ENCODE measurements around the gene UGT1A7.

Gene UGT1A7

DNA sequence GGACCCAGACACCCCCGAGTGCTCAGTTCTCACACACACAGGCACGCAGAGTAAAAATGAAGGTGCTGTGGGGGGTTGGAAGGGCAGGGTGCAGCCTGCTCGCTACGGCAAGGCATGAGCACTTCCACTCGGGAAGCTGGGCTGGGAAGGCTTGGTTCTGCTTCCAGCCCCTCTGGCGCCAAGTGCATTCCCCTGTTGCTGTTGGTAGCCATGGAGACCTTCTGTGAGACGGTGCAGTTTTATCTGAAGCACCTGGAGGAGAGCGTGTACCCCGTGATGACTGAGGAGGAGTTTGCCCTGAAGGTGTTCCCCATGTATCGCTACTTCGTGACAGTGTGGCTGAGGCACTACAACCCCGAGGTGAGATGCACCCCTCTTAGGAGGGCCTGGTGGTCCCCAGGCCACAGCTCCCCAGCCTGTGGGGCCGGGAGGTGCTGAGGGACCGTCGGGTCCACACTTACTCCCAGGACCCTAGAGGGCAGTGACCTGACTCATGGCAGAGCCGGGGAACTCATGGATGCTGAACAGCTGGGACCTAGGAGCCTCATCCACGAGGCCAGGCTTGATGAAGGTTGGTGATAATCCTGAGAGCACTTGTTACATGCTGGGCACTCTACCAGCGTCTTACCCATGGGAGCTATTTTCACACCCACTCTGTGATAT, 111.9 kb downstream of the UGT1A7 start:
- Histone ChIP-seq H3K27me3 (ENCODE audit: control insufficient read depth, insufficient read depth, low read length) (no peaks in the 10 kb centered on the region), H3K9me3 (replicated peaks; ENCODE audit: low read length) (no peaks in the 10 kb centered on the region)

DNA sequence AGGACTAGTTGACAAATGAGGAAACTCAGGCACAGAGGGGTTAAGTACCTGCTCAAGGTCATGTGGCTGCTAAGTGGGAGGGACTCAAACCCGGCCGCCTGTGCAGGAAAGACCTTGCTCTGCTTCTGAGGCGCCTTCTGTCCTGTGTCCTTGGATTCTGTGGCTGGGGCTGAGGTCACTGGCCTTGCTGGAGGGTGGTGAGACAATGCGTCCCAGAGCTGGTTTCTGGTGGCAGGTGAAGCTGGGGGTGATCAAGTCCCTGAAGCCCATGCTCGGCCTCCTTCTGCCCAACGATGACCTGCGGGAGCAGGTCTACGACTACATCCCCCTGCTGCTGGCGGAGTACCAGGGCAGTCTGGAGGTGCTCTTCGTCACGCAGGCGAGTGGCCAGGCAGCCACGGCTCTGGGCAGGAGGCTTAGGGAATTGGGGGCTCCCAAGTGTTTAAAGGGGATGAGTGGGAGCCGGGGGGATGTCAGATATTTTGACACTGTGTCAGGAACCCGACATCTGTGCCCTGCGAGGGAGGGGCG, 112.5 kb downstream of the UGT1A7 start:
- no peak overlapping the region for H3K4me3 ChIP-seq (ENCODE audit: low read length)
- H3K27me3 ChIP-seq (ENCODE audit: control insufficient read depth, insufficient read depth, low read length), result no peaks in the 10 kb centered on the region
- H3K4me1 ChIP-seq (ENCODE audit: control insufficient read depth, insufficient read depth, low read length), result no peaks in the 10 kb centered on the region

More for the DNA sequence above, 111.9 kb downstream of the UGT1A7 start:
- H3K36me3 ChIP-seq (ENCODE audit: insufficient read depth, low read length), result no peaks in the 10 kb centered on the region
- no peaks in the 10 kb centered on the region for H3K4me1 ChIP-seq (ENCODE audit: control insufficient read depth, insufficient read depth, low read length)
- H3K9ac ChIP-seq (ENCODE audit: low read depth, low read length), result no peak overlapping the region
- no peak overlapping the region for H3K4me3 ChIP-seq (ENCODE audit: low read length)
- no peak overlapping the region for H3K4me2 ChIP-seq (ENCODE audit: low read length)

DNA sequence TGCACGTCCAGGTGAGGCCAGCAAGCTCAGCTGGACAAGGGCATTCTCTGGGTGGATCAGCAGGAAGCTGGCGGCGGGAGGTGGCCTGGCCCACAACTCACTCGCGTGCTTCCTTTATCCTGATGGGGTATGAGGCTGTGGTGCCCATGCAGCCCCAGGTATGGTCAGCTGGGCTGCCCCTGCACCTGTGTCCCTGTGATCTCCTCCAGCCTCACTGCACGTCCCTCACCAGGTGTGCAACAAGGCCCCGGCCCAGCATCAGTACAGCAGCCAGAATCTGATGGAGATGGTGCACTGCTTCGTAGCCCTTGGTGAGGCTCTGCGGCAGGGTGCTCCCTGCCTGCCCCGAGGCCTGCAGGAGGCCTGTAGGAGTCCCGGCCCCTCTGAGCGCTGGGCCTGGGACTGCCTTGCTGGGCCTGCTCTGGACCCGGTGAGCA, 114.1 kb downstream of the UGT1A7 start:
- Histone ChIP-seq H3K4me2 (ENCODE audit: low read length) (no peak overlapping the region), H3K4me3 (ENCODE audit: low read length) (no peak overlapping the region), H3K4me1 (ENCODE audit: control insufficient read depth, insufficient read depth, low read length) (no peaks in the 10 kb centered on the region), H3K27me3 (ENCODE audit: control insufficient read depth, insufficient read depth, low read length) (no peaks in the 10 kb centered on the region), H3K9me3 (replicated peaks; ENCODE audit: low read length) (no peaks in the 10 kb centered on the region), H3K36me3 (ENCODE audit: insufficient read depth, low read length) (no peaks in the 10 kb centered on the region), H3K9ac (ENCODE audit: low read depth, low read length) (no peak overlapping the region)

More for the DNA sequence above, 112.5 kb downstream of the UGT1A7 start:
- H3K9me3 ChIP-seq (replicated peaks; ENCODE audit: low read length), result no peaks in the 10 kb centered on the region
- no peaks in the 10 kb centered on the region for H3K36me3 ChIP-seq (ENCODE audit: insufficient read depth, low read length)
- no peak overlapping the region for H3K9ac ChIP-seq (ENCODE audit: low read depth, low read length)
- H3K4me2 ChIP-seq (ENCODE audit: low read length), result no peak overlapping the region

DNA sequence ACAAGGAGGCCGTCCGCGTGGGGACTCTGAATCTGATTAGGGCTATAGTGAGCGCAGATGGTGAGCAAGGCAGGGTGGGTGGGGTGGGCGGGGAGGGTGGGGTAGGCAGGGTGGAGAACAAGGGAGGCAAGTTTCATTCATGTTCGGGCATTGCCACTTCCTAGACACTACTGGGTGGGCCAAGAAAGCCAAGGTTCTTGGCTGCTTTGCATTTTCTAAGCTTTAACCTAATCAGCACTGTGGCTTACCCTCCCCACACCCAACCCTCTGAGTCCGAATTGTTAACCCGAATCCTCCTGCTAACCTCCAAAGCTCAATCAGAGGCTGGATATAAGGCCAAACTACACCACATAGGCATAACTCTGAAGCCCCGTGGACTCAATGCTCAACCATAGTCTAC, 114.6 kb downstream of the UGT1A7 start:
- Histone ChIP-seq H3K4me1 (ENCODE audit: control insufficient read depth, insufficient read depth, low read length) (no peaks in the 10 kb centered on the region), H3K36me3 (ENCODE audit: insufficient read depth, low read length) (no peaks in the 10 kb centered on the region), H3K9me3 (replicated peaks; ENCODE audit: low read length) (no peaks in the 10 kb centered on the region), H3K4me3 (ENCODE audit: low read length) (no peak overlapping the region), H3K9ac (ENCODE audit: low read depth, low read length) (no peak overlapping the region), H3K27me3 (ENCODE audit: control insufficient read depth, insufficient read depth, low read length) (no peaks in the 10 kb centered on the region), H3K4me2 (ENCODE audit: low read length) (no peak overlapping the region)

DNA sequence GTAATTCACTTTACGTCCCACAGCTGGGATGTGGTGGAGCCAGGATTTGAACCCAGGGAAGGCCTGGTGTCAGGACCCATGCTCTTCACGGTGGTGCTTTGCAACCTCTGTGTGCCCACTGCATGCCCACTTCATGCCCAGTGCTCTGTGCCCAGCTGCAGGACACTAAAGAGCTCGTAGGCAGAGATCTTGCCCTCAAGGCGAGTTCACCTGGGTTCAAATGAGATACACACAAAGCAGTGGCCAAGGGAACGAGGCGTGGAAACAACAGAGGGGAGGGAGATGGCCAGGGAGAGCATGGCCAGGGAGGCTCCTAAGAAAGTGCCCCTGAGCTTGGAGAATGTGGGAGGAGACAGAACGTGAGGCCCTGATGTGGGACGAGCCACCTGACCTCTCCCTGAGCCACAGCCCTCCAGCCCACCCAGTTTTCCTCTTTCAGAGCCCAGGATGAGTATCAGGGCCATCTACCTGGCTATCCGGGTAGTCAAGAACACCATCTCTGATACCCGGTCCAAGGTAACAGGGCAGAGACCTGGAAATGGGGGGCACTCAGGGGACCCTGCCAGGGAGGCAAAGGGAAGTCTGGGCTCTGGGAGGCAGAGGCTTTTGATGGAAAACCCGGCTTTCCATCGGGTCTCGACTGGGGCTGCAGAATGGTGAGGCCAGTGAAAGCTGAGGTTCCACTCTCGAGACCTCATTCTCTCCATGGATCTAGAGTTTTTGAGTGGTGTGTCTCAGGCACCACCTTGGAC, 116.8 kb downstream of the UGT1A7 start:
- Histone ChIP-seq H3K27me3 (ENCODE audit: control insufficient read depth, insufficient read depth, low read length) (no peaks in the 10 kb centered on the region), H3K9me3 (replicated peaks; ENCODE audit: low read length) (no peaks in the 10 kb centered on the region)

DNA sequence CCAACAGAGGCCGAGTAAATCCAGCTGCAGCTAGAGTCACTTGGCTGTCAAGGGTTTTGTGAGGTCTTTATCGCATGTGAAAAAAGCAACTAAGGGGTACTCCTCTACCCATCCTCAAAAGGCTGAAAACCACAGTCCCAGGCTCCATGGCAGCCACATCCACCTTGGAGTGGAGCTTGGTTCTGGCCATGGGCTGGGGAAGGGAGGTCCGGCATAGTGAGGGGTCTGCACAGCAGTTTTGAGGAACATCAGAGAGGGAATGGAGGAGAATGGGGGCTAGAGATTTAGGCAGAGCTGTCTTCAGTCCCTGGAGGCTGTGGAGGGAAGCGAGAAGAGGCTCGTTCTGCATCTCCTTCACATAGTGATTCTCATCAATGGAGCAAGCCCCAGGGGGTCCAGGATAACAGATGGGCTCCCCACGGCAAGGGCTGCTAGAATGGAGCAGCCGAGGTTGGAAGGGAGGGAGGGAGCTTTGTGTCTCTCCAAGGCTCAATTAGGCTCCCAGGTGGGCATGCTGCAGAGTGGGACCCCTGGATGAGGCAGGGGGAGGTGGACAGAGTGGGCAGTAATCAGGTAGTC, 117.5 kb downstream of the UGT1A7 start:
- H3K9ac ChIP-seq (ENCODE audit: low read depth, low read length), result no peak overlapping the region
- no peak overlapping the region for H3K4me3 ChIP-seq (ENCODE audit: low read length)
- H3K9me3 ChIP-seq (replicated peaks; ENCODE audit: low read length), result no peaks in the 10 kb centered on the region
- no peak overlapping the region for H3K4me2 ChIP-seq (ENCODE audit: low read length)
- H3K27me3 ChIP-seq (ENCODE audit: control insufficient read depth, insufficient read depth, low read length), result no peaks in the 10 kb centered on the region
- H3K4me1 ChIP-seq (ENCODE audit: control insufficient read depth, insufficient read depth, low read length), result no peaks in the 10 kb centered on the region
- no peaks in the 10 kb centered on the region for H3K36me3 ChIP-seq (ENCODE audit: insufficient read depth, low read length)

More for the DNA sequence above, 116.8 kb downstream of the UGT1A7 start:
- Histone ChIP-seq H3K4me2 (ENCODE audit: low read length) (no peak overlapping the region), H3K36me3 (ENCODE audit: insufficient read depth, low read length) (no peaks in the 10 kb centered on the region), H3K4me3 (ENCODE audit: low read length) (no peak overlapping the region), H3K4me1 (ENCODE audit: control insufficient read depth, insufficient read depth, low read length) (no peaks in the 10 kb centered on the region), H3K9ac (ENCODE audit: low read depth, low read length) (no peak overlapping the region)

DNA sequence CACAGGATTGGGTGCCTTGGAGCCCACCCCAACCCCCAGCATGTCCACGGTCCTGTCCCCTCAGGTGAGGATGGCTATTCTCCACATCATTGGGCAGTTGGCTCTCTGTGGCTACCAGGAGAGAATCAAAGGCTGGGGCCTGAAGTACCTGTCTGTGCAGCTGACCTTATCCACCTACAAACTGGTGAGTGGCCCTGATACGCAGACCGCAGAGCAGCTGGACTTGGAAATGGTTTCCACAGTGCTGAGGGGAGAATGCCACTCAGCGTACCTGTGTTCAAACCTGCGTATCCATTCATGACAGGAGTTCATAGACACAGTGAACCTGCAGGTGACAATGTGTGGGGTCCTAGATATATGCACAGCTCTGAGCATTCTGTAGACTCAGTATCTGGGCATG, 118.0 kb downstream of the UGT1A7 start:
- H3K4me1 ChIP-seq (ENCODE audit: control insufficient read depth, insufficient read depth, low read length), result no peaks in the 10 kb centered on the region
- no peak overlapping the region for H3K4me2 ChIP-seq (ENCODE audit: low read length)
- no peaks in the 10 kb centered on the region for H3K36me3 ChIP-seq (ENCODE audit: insufficient read depth, low read length)
- H3K4me3 ChIP-seq (ENCODE audit: low read length), result no peak overlapping the region
- H3K27me3 ChIP-seq (ENCODE audit: control insufficient read depth, insufficient read depth, low read length), result peaks cover 4% of the 10 kb centered on the region
- H3K9me3 ChIP-seq (replicated peaks; ENCODE audit: low read length), result no peaks in the 10 kb centered on the region
- H3K9ac ChIP-seq (ENCODE audit: low read depth, low read length), result no peak overlapping the region

DNA sequence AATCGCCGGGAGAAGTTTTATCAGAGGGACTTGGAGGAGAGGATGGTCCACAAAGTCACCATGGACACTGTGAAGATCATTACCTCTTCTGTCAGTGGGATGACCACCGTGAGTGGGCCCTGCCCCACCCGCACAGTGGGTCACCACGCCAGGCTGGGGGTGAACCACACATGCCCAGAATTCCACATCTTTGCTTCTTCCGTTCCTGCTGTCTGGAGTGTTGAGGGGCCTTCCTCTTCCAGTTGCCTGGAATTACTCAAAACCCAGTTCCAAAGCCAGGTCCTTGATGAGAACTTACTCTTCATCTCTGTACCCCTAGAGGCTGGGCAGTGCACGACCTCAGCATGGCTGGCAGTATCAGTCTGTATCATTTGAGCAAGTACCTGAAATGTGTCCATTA, 118.5 kb downstream of the UGT1A7 start:
- Histone ChIP-seq H3K36me3 (ENCODE audit: insufficient read depth, low read length) (no peaks in the 10 kb centered on the region), H3K9ac (ENCODE audit: low read depth, low read length) (no peak overlapping the region), H3K9me3 (replicated peaks; ENCODE audit: low read length) (no peaks in the 10 kb centered on the region)

DNA sequence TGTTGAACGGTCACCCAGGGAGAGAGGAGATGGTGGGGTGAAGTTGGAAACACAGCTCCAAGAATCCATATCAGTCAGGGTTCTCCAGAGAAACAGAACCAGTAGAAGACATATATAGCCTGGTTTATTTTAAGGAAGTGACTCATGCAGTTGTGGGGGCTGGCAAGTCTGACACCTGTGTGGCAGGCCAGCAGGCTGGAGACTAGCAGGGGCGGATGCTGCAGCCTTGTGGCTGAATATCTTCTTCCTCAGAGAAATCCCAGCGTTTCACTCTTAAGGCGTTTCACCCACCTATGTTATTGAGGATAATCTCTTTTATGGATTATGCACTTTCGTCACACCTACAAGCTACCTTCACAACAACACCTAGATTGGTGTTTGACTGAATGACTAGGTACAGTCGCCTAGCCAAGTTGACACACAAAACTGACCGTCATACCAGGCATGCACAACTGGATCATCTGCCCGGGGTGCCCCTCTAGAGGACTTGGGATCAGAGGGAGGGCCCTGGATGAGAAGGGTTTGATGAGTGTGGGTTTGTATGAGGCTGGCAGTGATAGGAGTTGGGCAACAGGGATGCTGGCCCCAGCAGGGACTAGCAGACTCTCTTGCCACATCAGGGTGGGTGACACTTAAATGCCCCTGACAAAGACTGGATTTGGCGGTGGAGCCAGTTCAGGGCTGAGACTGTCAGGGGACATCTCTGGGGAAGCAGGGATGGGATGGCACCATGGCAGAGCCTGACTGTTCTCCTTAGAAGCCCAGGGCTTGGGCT, 119.8 kb downstream of the UGT1A7 start:
- H3K4me2 ChIP-seq (ENCODE audit: low read length), result no peak overlapping the region
- peaks cover 4% of the 10 kb centered on the region for H3K27me3 ChIP-seq (ENCODE audit: control insufficient read depth, insufficient read depth, low read length)
- no peaks in the 10 kb centered on the region for H3K4me1 ChIP-seq (ENCODE audit: control insufficient read depth, insufficient read depth, low read length)
- no peak overlapping the region for H3K4me3 ChIP-seq (ENCODE audit: low read length)
- no peak overlapping the region for H3K9ac ChIP-seq (ENCODE audit: low read depth, low read length)
- H3K36me3 ChIP-seq (ENCODE audit: insufficient read depth, low read length), result no peaks in the 10 kb centered on the region
- no peaks in the 10 kb centered on the region for H3K9me3 ChIP-seq (replicated peaks; ENCODE audit: low read length)

More for the DNA sequence above, 118.5 kb downstream of the UGT1A7 start:
- Histone ChIP-seq H3K27me3 (ENCODE audit: control insufficient read depth, insufficient read depth, low read length) (peaks cover 4% of the 10 kb centered on the region), H3K4me2 (ENCODE audit: low read length) (no peak overlapping the region), H3K4me3 (ENCODE audit: low read length) (no peak overlapping the region), H3K4me1 (ENCODE audit: control insufficient read depth, insufficient read depth, low read length) (no peaks in the 10 kb centered on the region)

DNA sequence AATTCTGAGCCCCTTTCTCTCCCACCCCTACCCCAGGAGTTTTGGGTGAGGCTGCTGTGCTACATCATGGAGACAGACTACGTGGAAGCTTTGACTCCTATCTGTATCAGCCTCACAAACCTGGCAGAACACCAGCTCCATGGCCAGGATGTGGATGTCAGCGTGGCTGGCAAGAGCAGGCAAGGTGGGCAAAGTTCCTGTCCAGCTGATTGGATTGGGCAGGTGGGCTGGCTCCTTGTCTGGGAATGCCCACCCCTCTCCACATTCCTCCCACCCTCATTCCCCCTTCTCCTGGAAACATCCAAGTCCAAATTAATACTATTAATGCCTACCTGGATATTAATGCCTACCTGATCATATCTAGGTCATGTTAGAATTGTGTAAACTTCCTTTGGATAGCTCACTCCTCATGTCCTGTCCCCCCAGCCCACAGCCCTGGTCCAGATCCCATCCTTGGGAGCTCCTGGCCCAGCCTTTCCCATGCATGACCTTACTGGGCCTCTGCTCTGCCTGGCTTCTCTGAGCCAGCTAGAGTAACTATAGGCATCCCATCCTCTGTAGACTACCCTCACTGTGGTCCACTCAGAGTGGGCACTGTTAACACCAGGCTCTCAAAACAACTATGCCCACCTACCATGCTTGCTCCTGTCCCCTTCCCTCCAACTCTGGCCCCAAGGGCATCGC, 120.6 kb downstream of the UGT1A7 start:
- Histone ChIP-seq H3K9me3 (replicated peaks; ENCODE audit: low read length) (no peaks in the 10 kb centered on the region), H3K36me3 (ENCODE audit: insufficient read depth, low read length) (no peaks in the 10 kb centered on the region), H3K4me2 (ENCODE audit: low read length) (no peak overlapping the region), H3K27me3 (ENCODE audit: control insufficient read depth, insufficient read depth, low read length) (peaks cover 4% of the 10 kb centered on the region), H3K4me3 (ENCODE audit: low read length) (no peak overlapping the region), H3K9ac (ENCODE audit: low read depth, low read length) (no peak overlapping the region), H3K4me1 (ENCODE audit: control insufficient read depth, insufficient read depth, low read length) (no peaks in the 10 kb centered on the region)

All from skeletal muscle satellite cell (primary cell).